ENCODE results near the gene NDUFV3.
"Not testable (repeated sequence)": the region's sequence is repeated elsewhere in the genome, so short reads cannot be mapped to it uniquely, and the experiment has no call there.

DNA sequence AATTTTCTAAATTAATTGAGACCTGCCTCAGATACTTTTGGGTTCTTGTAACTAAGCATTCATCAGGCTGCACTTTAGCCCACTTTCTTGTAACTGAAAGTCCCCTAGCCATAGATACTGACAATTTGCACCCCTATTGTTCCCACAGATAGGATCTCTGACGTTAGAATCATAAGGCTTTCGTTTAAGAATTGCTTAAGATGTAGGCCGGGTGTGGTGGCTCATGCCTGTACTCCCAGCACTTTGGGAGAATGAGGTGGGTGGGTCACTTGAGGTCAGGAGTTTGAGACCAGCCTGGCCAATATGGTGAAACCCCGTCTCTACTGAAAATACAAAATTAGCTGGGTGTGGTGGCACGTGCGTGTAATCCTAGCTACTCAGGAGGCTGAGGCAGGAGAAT lies 65.0 kb downstream of the NDUFV3 start:
- not testable (repeated sequence) for TF ChIP-seq CTCF (conservative IDR thresholded peaks at IDR 0.05 in 1 of 2, IDR thresholded peaks at IDR 0.05 in 1 of 2; ENCODE audit: low read depth in 1 of 2, low read length in 2 of 2); EZH2 (IDR thresholded peaks at IDR 0.05; ENCODE audit: low read length, missing control alignments)

Data from fibroblast of lung (primary cell).